MM.1S (cell line): ENCODE data around the gene HS6ST3.

ENCODE experiments used
- DNase-seq: peaks from one replicate; pipeline ENCODE4 v3.0.0-alpha.2; 2015
- H2AFZ ChIP-seq: fragments of 300-600 bp; sonication (generic); 2 replicates; pipeline ENCODE4 v1.6.0; 2016; ENCODE audit warnings: antibody characterized with exemption, low read length
- H3F3A ChIP-seq: fragments of 300-600 bp; sonication (generic); 2 replicates; pipeline ENCODE4 v1.6.1; 2016; ENCODE audit warnings: mild to moderate bottlenecking, antibody characterized with exemption, low read length, moderate library complexity, mixed read lengths; ENCODE audit not compliant: insufficient read depth
- H3K27ac ChIP-seq: fragments of 300-600 bp; sonication (generic); 2 replicates; pipeline ENCODE4 v1.5.1; 2016; ENCODE audit warnings: mild to moderate bottlenecking, low read length
- H3K27me3 ChIP-seq: fragments of 300-600 bp; sonication (generic); replicated peaks from 2 replicates; pipeline ENCODE4 v1.6.0; 2016; ENCODE audit warnings: low read length; ENCODE audit not compliant: insufficient read depth
- H3K36me3 ChIP-seq: fragments of 300-600 bp; sonication (generic); replicated peaks from 2 replicates; pipeline ENCODE4 v1.6.1; 2016; ENCODE audit warnings: mild to moderate bottlenecking, low read length, mixed read lengths; ENCODE audit not compliant: insufficient read depth
- H3K4me1 ChIP-seq: fragments of 300-600 bp; sonication (generic); 2 replicates; pipeline ENCODE4 v1.6.1; 2016; ENCODE audit warnings: low read length, mixed read lengths
- H3K4me2 ChIP-seq: fragments of 300-600 bp; sonication (generic); 2 replicates; pipeline ENCODE4 v1.6.0; 2016; ENCODE audit warnings: low read depth, low read length
- H3K4me3 ChIP-seq: fragments of 300-600 bp; sonication (generic); 2 replicates; pipeline ENCODE4 v1.5.1; 2016; ENCODE audit warnings: low read length, mixed read lengths
- H3K79me2 ChIP-seq: fragments of 300-600 bp; sonication (generic); 2 replicates; pipeline ENCODE4 v1.6.1; 2016; ENCODE audit warnings: mixed run types, low read length, mixed read lengths
- H3K9ac ChIP-seq: fragments of 300-600 bp; sonication (generic); 2 replicates; pipeline ENCODE4 v1.6.1; 2016; ENCODE audit warnings: low read length, mixed read lengths
- H3K9me2 ChIP-seq: fragments of 300-600 bp; sonication (generic); replicated peaks from 2 replicates; pipeline ENCODE4 v1.6.1; 2016; ENCODE audit warnings: mild to moderate bottlenecking, low read length, mixed read lengths; ENCODE audit not compliant: insufficient read depth
- H3K9me3 ChIP-seq: fragments of 300-600 bp; sonication (generic); replicated peaks from 2 replicates; pipeline ENCODE4 v1.6.1; 2016; ENCODE audit warnings: mild to moderate bottlenecking, low read length, mixed read lengths; ENCODE audit not compliant: insufficient read depth
- H4K20me1 ChIP-seq: fragments of 300-600 bp; sonication (generic); 2 replicates; pipeline ENCODE4 v1.6.1; 2016; ENCODE audit warnings: mild to moderate bottlenecking, low read length, moderate library complexity, mixed read lengths; ENCODE audit not compliant: insufficient read depth
- EZH2 ChIP-seq: fragments of 300-600 bp; sonication (generic); optimal IDR thresholded peaks from 2 replicates; pipeline ENCODE3; 2017; ENCODE audit warnings: low read depth, mild to moderate bottlenecking, antibody characterized with exemption, low read length, mixed read lengths
- EZH2phosphoT487 ChIP-seq: fragments of 300-600 bp; sonication (generic); IDR thresholded peaks from 2 replicates; pipeline ENCODE4 v1.6.1; 2018; ENCODE audit warnings: antibody characterized with exemption, low read length
- TF ChIP-seq, protein P1 (sequence below): fragments of 300-600 bp; sonication (generic); IDR thresholded peaks from 2 replicates; pipeline ENCODE4 v1.5.1; 2016; ENCODE audit warnings: antibody characterized with exemption, low read length, mixed read lengths

The HS6ST3 gene

DNA sequence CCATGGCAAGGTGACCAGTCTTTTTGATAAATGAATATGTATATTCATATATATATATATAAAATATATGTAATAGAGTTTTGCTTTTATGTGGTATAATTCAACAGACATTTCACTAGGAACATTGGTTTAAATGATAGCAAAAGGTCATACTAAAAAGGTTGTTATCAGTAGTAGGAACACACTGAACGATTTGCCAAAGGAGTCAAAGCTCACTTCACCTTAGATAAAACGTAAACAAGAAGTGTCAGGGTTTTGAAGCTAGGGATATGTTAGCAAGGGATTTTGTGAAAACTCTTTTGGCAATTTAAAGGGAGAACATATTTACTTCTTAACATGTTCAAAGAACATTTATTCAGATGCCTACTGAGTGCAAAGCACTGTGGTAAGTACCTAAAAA, 8.0 kb upstream of the HS6ST3 start:
- TF ChIP-seq EZH2 (no peak), EZH2phosphoT487 (no peak)
- TF ChIP-seq, protein P1, sequence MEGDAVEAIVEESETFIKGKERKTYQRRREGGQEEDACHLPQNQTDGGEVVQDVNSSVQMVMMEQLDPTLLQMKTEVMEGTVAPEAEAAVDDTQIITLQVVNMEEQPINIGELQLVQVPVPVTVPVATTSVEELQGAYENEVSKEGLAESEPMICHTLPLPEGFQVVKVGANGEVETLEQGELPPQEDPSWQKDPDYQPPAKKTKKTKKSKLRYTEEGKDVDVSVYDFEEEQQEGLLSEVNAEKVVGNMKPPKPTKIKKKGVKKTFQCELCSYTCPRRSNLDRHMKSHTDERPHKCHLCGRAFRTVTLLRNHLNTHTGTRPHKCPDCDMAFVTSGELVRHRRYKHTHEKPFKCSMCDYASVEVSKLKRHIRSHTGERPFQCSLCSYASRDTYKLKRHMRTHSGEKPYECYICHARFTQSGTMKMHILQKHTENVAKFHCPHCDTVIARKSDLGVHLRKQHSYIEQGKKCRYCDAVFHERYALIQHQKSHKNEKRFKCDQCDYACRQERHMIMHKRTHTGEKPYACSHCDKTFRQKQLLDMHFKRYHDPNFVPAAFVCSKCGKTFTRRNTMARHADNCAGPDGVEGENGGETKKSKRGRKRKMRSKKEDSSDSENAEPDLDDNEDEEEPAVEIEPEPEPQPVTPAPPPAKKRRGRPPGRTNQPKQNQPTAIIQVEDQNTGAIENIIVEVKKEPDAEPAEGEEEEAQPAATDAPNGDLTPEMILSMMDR: no peak
- Histone ChIP-seq H3K9me2 (no peaks in the 10 kb centered on the region), H3K27ac (no peak overlapping the region), H3K9ac (no peak overlapping the region), H3F3A (no peaks in the 10 kb centered on the region), H3K27me3 (no peaks in the 10 kb centered on the region), H4K20me1 (no peaks in the 10 kb centered on the region), H3K4me3 (no peak overlapping the region), H3K4me2 (no peak overlapping the region), H2AFZ (no peak overlapping the region), H3K79me2 (no peaks in the 10 kb centered on the region), H3K4me1 (no peaks in the 10 kb centered on the region), H3K9me3 (no peaks in the 10 kb centered on the region), H3K36me3 (no peaks in the 10 kb centered on the region)
- no peak for DNase-seq

DNA sequence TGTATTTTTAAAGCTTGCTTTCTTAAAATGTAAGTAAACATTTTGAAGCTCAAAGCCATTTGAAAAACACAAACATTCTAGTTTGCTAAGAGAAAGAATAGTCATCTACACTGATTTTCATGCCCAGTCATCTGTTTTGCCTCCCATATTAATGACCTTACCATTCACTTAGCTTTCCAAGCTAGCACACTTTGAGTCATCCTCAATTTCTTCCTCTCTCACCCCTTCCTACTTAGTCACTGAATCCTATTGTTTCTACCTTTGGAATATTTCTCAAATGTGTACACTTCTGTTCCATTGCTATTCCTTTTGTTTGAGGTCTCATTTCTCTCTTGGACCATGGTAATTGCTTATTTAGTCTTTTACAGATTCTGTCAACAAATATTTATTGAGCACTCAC, 7.3 kb upstream of the HS6ST3 start:
- H3F3A ChIP-seq: no peaks in the 10 kb centered on the region
- H3K4me1 ChIP-seq: no peaks in the 10 kb centered on the region
- H3K27me3 ChIP-seq: no peaks in the 10 kb centered on the region
- H3K9me3 ChIP-seq: no peaks in the 10 kb centered on the region
- H3K4me3 ChIP-seq: no peak overlapping the region
- H2AFZ ChIP-seq: no peak overlapping the region
- H3K4me2 ChIP-seq: no peak overlapping the region
- TF ChIP-seq EZH2: no peak
- no peak for TF ChIP-seq EZH2phosphoT487
- TF ChIP-seq, protein P1: no peak
- no peaks in the 10 kb centered on the region for H3K79me2 ChIP-seq
- H3K9ac ChIP-seq: no peak overlapping the region
- H3K9me2 ChIP-seq: no peaks in the 10 kb centered on the region
- no peak overlapping the region for H3K27ac ChIP-seq
- no peak for DNase-seq
- no peaks in the 10 kb centered on the region for H3K36me3 ChIP-seq
- no peaks in the 10 kb centered on the region for H4K20me1 ChIP-seq

DNA sequence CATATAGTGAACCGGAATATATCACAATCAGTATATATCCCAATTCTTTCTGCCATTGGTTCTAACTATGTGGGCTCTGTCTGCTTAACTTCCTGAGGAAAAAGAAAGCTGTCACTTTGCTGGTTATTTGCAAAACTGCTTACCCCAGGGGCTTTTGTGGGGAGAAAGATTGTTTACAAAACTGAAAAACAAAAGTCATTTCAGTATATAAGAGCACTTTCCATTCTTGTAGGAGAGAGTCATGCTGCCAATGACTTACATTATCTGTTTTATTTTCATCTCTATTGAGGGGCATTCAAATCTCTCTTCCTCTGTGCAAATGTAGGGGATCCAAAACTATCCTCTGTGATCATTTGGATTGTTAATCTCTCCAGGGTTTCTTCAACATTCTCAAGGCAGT, 3.2 kb upstream of the HS6ST3 start:
- Histone ChIP-seq H3K27ac (no peak overlapping the region), H3K79me2 (no peaks in the 10 kb centered on the region), H2AFZ (no peak overlapping the region), H3F3A (no peaks in the 10 kb centered on the region), H4K20me1 (no peaks in the 10 kb centered on the region), H3K36me3 (no peaks in the 10 kb centered on the region), H3K27me3 (peaks cover 13% of the 10 kb centered on the region), H3K9me2 (no peaks in the 10 kb centered on the region), H3K4me3 (no peak overlapping the region), H3K4me2 (no peak overlapping the region), H3K4me1 (no peaks in the 10 kb centered on the region), H3K9me3 (no peaks in the 10 kb centered on the region), H3K9ac (no peak overlapping the region)
- TF ChIP-seq, protein P1: no peak
- no peak for TF ChIP-seq EZH2
- no peak for TF ChIP-seq EZH2phosphoT487
- DNase-seq: no peak
